ENCODE results near the gene ZFP42.

Gene ZFP42

DNA sequence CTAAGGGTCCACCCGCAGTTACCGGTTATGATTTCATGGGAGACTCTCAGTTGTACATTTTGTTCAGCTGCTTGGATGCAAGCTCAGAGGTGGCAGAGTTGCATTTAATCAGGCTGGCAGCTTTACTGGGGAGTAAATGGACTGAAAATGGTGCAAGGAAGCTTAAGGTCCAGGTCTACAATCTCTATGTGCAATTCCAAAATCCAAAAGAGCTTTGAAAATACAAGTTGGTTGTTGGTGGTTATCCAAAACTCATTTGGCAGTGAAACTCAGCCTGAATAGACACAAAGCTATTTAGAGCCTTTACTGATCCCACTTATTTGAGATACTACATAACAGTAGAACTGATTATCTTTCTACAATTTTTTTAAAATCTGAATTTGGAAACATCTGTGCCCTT lies 11.8 kb upstream of the ZFP42 start:
- H3K27me3 ChIP-seq (ENCODE audit: insufficient read depth, poor library complexity, severe bottlenecking), result no peaks in the 10 kb centered on the region
- TF ChIP-seq SPI1 (IDR thresholded peaks at IDR 0.05; ENCODE audit: borderline replicate concordance, low read depth) (no peak), GABPA (IDR thresholded peaks at IDR 0.05; ENCODE audit: low read depth) (no peak), POLR2AphosphoS5 (IDR thresholded peaks at IDR 0.05; ENCODE audit: low read depth) (no peak)
- TF ChIP-seq, protein P1, sequence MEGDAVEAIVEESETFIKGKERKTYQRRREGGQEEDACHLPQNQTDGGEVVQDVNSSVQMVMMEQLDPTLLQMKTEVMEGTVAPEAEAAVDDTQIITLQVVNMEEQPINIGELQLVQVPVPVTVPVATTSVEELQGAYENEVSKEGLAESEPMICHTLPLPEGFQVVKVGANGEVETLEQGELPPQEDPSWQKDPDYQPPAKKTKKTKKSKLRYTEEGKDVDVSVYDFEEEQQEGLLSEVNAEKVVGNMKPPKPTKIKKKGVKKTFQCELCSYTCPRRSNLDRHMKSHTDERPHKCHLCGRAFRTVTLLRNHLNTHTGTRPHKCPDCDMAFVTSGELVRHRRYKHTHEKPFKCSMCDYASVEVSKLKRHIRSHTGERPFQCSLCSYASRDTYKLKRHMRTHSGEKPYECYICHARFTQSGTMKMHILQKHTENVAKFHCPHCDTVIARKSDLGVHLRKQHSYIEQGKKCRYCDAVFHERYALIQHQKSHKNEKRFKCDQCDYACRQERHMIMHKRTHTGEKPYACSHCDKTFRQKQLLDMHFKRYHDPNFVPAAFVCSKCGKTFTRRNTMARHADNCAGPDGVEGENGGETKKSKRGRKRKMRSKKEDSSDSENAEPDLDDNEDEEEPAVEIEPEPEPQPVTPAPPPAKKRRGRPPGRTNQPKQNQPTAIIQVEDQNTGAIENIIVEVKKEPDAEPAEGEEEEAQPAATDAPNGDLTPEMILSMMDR (IDR thresholded peaks at IDR 0.05; ENCODE audit: insufficient read depth, low read length), result no peak
- TF ChIP-seq, protein P2, sequence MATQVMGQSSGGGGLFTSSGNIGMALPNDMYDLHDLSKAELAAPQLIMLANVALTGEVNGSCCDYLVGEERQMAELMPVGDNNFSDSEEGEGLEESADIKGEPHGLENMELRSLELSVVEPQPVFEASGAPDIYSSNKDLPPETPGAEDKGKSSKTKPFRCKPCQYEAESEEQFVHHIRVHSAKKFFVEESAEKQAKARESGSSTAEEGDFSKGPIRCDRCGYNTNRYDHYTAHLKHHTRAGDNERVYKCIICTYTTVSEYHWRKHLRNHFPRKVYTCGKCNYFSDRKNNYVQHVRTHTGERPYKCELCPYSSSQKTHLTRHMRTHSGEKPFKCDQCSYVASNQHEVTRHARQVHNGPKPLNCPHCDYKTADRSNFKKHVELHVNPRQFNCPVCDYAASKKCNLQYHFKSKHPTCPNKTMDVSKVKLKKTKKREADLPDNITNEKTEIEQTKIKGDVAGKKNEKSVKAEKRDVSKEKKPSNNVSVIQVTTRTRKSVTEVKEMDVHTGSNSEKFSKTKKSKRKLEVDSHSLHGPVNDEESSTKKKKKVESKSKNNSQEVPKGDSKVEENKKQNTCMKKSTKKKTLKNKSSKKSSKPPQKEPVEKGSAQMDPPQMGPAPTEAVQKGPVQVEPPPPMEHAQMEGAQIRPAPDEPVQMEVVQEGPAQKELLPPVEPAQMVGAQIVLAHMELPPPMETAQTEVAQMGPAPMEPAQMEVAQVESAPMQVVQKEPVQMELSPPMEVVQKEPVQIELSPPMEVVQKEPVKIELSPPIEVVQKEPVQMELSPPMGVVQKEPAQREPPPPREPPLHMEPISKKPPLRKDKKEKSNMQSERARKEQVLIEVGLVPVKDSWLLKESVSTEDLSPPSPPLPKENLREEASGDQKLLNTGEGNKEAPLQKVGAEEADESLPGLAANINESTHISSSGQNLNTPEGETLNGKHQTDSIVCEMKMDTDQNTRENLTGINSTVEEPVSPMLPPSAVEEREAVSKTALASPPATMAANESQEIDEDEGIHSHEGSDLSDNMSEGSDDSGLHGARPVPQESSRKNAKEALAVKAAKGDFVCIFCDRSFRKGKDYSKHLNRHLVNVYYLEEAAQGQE (IDR thresholded peaks at IDR 0.05; ENCODE audit: insufficient replicate concordance, low read depth), result no peak
- H3K4me3 ChIP-seq (replicated peaks; ENCODE audit: insufficient read depth, low read length), result no peak overlapping the region
- no peak overlapping the region for H3K27ac ChIP-seq (replicated peaks)
- DNase-seq (ENCODE audit: low read depth in 1 of 2, low spot score in 1 of 2), result no peak

DNA sequence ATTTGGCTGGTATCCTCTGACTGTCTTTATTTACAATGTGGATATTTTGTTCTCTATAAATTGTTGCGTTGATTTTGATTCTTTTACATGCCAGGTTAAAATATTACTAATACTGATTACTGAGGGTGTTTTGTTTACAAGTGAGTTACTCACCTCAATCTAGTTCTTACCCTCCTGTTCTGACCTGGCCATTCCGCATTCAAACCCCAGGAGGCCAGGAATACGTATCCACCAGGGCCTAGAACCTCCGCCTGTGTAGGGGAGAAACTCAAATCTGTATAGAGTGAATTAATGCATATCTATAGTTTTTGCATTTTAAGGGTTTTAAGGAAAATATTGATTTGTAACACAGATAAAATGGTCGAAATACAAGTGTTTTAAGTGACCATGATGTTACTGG lies 2.6 kb upstream of the ZFP42 start:
- H3K4me3 ChIP-seq (replicated peaks; ENCODE audit: insufficient read depth, low read length), result no peak overlapping the region
- no peak overlapping the region for H3K27ac ChIP-seq (replicated peaks)
- no peak for DNase-seq (ENCODE audit: low read depth in 1 of 2, low spot score in 1 of 2)
- H3K27me3 ChIP-seq (ENCODE audit: insufficient read depth, poor library complexity, severe bottlenecking), result no peaks in the 10 kb centered on the region
- TF ChIP-seq POLR2AphosphoS5 (IDR thresholded peaks at IDR 0.05; ENCODE audit: low read depth) (no peak), SPI1 (IDR thresholded peaks at IDR 0.05; ENCODE audit: borderline replicate concordance, low read depth) (no peak), GABPA (IDR thresholded peaks at IDR 0.05; ENCODE audit: low read depth) (no peak)
- TF ChIP-seq, protein P2 (IDR thresholded peaks at IDR 0.05; ENCODE audit: insufficient replicate concordance, low read depth), result no peak
- TF ChIP-seq, protein P1 (IDR thresholded peaks at IDR 0.05; ENCODE audit: insufficient read depth, low read length), result no peak

DNA sequence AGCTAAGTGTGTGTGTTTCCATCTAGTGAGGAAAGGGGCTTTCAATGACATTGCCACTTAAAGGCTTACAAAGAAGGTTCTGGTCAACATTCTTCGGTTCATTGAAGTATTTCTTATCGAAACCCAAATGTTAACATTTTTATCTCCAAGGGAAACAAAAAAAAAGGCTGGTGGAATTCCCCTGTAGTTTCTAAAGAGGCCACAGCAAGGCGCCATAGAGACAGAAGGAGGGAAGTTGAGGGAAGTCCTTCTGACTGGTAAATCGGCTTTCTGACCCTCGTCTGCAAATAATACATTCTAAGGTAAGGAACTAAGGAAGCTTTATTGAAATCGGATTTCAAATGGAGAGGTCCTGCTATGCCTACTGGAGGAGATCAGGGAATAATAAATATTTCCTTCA lies 1.7 kb upstream of the ZFP42 start:
- no peak overlapping the region for H3K27ac ChIP-seq (replicated peaks)
- H3K4me3 ChIP-seq (replicated peaks; ENCODE audit: insufficient read depth, low read length), result no peak overlapping the region
- no peaks in the 10 kb centered on the region for H3K27me3 ChIP-seq (ENCODE audit: insufficient read depth, poor library complexity, severe bottlenecking)
- TF ChIP-seq GABPA (IDR thresholded peaks at IDR 0.05; ENCODE audit: low read depth) (no peak), POLR2AphosphoS5 (IDR thresholded peaks at IDR 0.05; ENCODE audit: low read depth) (no peak), SPI1 (IDR thresholded peaks at IDR 0.05; ENCODE audit: borderline replicate concordance, low read depth) (no peak)
- TF ChIP-seq, protein P1 (IDR thresholded peaks at IDR 0.05; ENCODE audit: insufficient read depth, low read length), result no peak
- TF ChIP-seq, protein P2 (IDR thresholded peaks at IDR 0.05; ENCODE audit: insufficient replicate concordance, low read depth), result no peak
- DNase-seq (ENCODE audit: low read depth in 1 of 2, low spot score in 1 of 2), result no peak
